Right lobe of liver (tissue), 4 donors: ENCODE measurements around the gene ARSI.

Experiments
- POLR2A ChIP-seq: fragments of 450-650 bp; IDR thresholded peaks from one replicate; pipeline ENCODE4 v1.6.1; 2017; ENCODE audit warnings: antibody characterized with exemption, mild to moderate bottlenecking
- TF ChIP-seq, protein P1 (sequence below), 4 donors: fragments of 200-600 bp in 3 of 4; fragments of 450-650 bp in 1 of 4; IDR thresholded peaks; one replicate each; pipeline versions ENCODE4 v1.5.1 to v1.8.0; 2016 to 2022; ENCODE audit warnings: antibody characterized with exemption in 4 of 4, mild to moderate bottlenecking in 2 of 4
- donor health status: DM: no; HTN: no; CAD: no.
- donor health status: DM: no; HTN: no; CAD: no.
- donor health status: DM: no; HTN: yes; CAD: no.

DNA sequence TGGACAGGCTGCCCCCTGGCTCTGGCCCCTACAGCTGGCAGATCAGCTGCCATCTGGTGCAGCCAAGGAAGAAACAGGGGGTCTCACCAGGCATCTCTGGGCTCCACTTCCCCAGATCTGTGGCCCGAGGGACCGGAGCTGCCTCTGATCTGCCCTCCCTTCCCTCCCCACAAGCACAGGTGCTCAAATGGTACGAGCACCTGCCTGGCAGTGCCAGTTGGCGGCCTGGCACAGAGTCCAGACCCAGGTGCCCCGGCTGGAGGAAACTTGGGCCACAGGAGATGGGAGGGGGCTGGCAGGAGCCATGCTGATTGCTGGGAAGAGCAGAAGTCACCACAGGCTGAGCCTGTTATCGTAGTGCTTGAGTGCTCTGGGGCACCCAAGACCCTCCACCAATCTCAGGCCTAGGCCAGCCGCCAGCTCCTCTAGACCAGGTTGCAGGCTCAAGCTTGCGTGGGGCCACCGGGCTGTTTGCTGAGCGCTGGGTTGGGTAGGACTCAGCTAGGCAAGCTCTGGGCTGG is 8.1 kb downstream of the ARSI start:
- TF ChIP-seq, protein P1, sequence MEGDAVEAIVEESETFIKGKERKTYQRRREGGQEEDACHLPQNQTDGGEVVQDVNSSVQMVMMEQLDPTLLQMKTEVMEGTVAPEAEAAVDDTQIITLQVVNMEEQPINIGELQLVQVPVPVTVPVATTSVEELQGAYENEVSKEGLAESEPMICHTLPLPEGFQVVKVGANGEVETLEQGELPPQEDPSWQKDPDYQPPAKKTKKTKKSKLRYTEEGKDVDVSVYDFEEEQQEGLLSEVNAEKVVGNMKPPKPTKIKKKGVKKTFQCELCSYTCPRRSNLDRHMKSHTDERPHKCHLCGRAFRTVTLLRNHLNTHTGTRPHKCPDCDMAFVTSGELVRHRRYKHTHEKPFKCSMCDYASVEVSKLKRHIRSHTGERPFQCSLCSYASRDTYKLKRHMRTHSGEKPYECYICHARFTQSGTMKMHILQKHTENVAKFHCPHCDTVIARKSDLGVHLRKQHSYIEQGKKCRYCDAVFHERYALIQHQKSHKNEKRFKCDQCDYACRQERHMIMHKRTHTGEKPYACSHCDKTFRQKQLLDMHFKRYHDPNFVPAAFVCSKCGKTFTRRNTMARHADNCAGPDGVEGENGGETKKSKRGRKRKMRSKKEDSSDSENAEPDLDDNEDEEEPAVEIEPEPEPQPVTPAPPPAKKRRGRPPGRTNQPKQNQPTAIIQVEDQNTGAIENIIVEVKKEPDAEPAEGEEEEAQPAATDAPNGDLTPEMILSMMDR (IDR thresholded peaks at IDR 0.05) = no peak
- no peak for TF ChIP-seq POLR2A
